ENCODE measurements around the gene FAM72D.
"Not testable (repeated sequence)": the region's sequence is repeated elsewhere in the genome, so short reads cannot be mapped to it uniquely, and the experiment has no call there.

DNA sequence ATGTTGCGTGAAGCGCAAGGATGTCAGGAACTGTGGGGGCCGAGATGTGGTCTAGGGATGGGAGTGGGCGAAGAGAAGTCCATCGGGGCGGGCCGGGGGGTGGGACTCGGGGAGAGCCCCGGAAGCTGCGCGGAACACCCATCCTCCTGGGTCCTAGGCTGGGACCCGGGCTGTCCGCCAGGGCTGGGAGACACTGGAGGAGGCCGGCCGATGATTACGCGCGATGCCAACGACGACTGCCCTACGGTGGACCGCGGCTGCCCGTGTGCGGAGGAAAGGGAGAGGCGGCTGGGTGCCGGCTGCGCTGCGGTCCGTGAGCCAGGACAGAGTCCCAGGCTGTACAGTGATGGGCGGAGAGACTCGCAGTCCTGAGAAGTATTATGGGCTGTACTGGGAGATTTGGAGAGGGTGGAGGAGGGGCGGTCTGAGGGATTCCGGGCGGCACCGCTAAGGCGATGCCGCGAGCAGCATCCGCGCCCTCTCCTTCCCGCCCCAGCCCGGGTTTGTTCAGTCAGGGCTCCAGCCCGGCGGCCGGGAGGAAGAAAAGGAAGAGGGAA, 1.0 kb upstream of the FAM72D start:
- TF ChIP-seq, protein P1, sequence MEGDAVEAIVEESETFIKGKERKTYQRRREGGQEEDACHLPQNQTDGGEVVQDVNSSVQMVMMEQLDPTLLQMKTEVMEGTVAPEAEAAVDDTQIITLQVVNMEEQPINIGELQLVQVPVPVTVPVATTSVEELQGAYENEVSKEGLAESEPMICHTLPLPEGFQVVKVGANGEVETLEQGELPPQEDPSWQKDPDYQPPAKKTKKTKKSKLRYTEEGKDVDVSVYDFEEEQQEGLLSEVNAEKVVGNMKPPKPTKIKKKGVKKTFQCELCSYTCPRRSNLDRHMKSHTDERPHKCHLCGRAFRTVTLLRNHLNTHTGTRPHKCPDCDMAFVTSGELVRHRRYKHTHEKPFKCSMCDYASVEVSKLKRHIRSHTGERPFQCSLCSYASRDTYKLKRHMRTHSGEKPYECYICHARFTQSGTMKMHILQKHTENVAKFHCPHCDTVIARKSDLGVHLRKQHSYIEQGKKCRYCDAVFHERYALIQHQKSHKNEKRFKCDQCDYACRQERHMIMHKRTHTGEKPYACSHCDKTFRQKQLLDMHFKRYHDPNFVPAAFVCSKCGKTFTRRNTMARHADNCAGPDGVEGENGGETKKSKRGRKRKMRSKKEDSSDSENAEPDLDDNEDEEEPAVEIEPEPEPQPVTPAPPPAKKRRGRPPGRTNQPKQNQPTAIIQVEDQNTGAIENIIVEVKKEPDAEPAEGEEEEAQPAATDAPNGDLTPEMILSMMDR (IDR thresholded peaks at IDR 0.05), result not testable (repeated sequence)
- not testable (repeated sequence) for TF ChIP-seq ZFX (IDR thresholded peaks at IDR 0.05; ENCODE audit: borderline replicate concordance)

Data from 22Rv1 (cell line).